GM12878 (cell line): ENCODE results near the gene ARF3. TPM values are rescaled to one million over a fixed set of nuclear protein-coding genes. Genes with fewer than 3 reads are reported as not detected.

Experiments used
- ATAC-seq: fragments of 200-7000 bp; cut with Tn5 transposase; 3 replicates; pipeline ENCODE4 v1.9.1; 2020; ENCODE audit warnings: mild to moderate bottlenecking, moderate library complexity
- BruUV-seq: library from RNA; stranded (reverse); fragments of 400-500 nt; replicated peaks from 2 replicates; lab custom pipeline; 2021; lab: Mats Ljungman, UMichigan
- CTCF ChIA-PET: fragments of 300-600 bp; sonication (Branson Sonifier 250); formaldehyde crosslinking; extraction: SDS; loops from one replicate; lab custom pipeline; 2021; ENCODE audit warnings: inconsistent platforms; lab: Yijun Ruan, JAX
- POLR2A ChIA-PET: fragments of 350-600 bp; formaldehyde crosslinking; extraction: SDS; loops from one replicate; lab custom pipeline; 2021; ENCODE audit warnings: inconsistent platforms; lab: Charles Lee
- RAD21 ChIA-PET: fragments of 300-600 bp; sonication (Branson Sonifier 250); formaldehyde crosslinking; loops from one replicate; lab custom pipeline; 2023; ENCODE audit warnings: antibody characterized with exemption; ENCODE audit not compliant: unreplicated experiment; lab: Charles Lee
- SMC1A ChIA-PET: fragments of 300-600 bp; sonication (Branson Sonifier 250); formaldehyde crosslinking; loops from one replicate; lab custom pipeline; 2023; ENCODE audit not compliant: unreplicated experiment, uncharacterized antibody; lab: Charles Lee
- DNase-seq: peaks from one replicate; pipeline ENCODE4 v3.0.0-alpha.2; 2011; ENCODE audit warnings: low read depth, low spot score
- FAIRE-seq: peaks from 3 replicates; lab custom pipeline; 2011; peaks lifted over from hg19 to GRCh38; lab: Jason Lieb, UNC
- H2AFZ ChIP-seq: 2 replicates; pipeline ENCODE4 v1.6.0; 2011; ENCODE audit warnings: low read depth, low read length, control low read depth; ENCODE audit not compliant: control insufficient read depth
- H3K27ac ChIP-seq: 2 replicates; pipeline ENCODE4 v1.5.1; 2011; ENCODE audit warnings: control low read depth; ENCODE audit not compliant: control insufficient read depth, insufficient read depth
- H3K27me3 ChIP-seq, 2 experiments: replicated peaks in 1 of 2; 2 replicates each; pipeline versions ENCODE4 v1.6.0 to v1.6.1; 2011; ENCODE audit warnings: low read length in 1 of 2; ENCODE audit not compliant: control insufficient read depth in 2 of 2, insufficient read depth in 2 of 2
- H3K36me3 ChIP-seq, 2 experiments: 2 replicates each; pipeline ENCODE4 v1.5.1; 2011; ENCODE audit warnings: low read length in 1 of 2; ENCODE audit not compliant: control insufficient read depth in 2 of 2, insufficient read depth in 2 of 2
- H3K4me1 ChIP-seq: 2 replicates; pipeline ENCODE4 v1.6.1; 2011; ENCODE audit warnings: mild to moderate bottlenecking, low read length, moderate library complexity, mixed read lengths; ENCODE audit not compliant: control insufficient read depth, insufficient read depth
- H3K4me2 ChIP-seq: 2 replicates; pipeline ENCODE4 v1.6.0; 2011; ENCODE audit warnings: control low read depth; ENCODE audit not compliant: control insufficient read depth, insufficient read depth
- H3K4me3 ChIP-seq: fragments of 200-600 bp; sonication (generic); 2 replicates; pipeline ENCODE4 v1.5.1; 2016
- H3K79me2 ChIP-seq: 2 replicates; pipeline ENCODE4 v1.6.0; 2011; ENCODE audit warnings: low read length; ENCODE audit not compliant: control insufficient read depth, insufficient read depth
- H3K9ac ChIP-seq: 2 replicates; pipeline ENCODE4 v1.8.0; 2011; ENCODE audit warnings: low read length, control low read depth, mixed read lengths; ENCODE audit not compliant: control insufficient read depth, insufficient read depth
- H3K9me3 ChIP-seq: replicated peaks from 3 replicates; pipeline ENCODE4 v1.5.1; 2011; ENCODE audit warnings: mild to moderate bottlenecking, low read length; ENCODE audit not compliant: control insufficient read depth, insufficient read depth
- H4K20me1 ChIP-seq: 2 replicates; pipeline ENCODE4 v1.6.0; 2011; ENCODE audit not compliant: control insufficient read depth, insufficient read depth
- EED ChIP-seq: sonication (generic); IDR thresholded peaks from 2 replicates; pipeline ENCODE4 v1.6.1; 2016; ENCODE audit warnings: antibody characterized with exemption, low read depth
- TARDBP ChIP-seq: IDR thresholded peaks from 2 replicates; pipeline ENCODE4 v1.6.1; 2016; ENCODE audit warnings: borderline replicate concordance
- WGBS: methylation state at CpG from one replicate; pipeline ENCODE4 v1.1.6; 2016; ENCODE audit warnings: low lambda C conversion rate; ENCODE audit not compliant: insufficient replicate concordance, insufficient coverage; ENCODE audit errors: missing lambda C conversion rate; 5-methylcytosine and 5-hydroxymethylcytosine counted together
- in situ Hi-C: fragments of 300-500 bp; cut with MboI; formaldehyde crosslinking; loops from 9 replicates; pipeline ENCODE4 v1.14.3; 2018; ENCODE audit warnings: mixed read lengths
- intact Hi-C: fragments of 100-400 bp; cut with micrococcal nuclease; formaldehyde crosslinking; loops from one replicate; pipeline ENCODE4 v1.14.2; 2022; ENCODE audit not compliant: unreplicated experiment
- polyA plus RNA-seq, 11 experiments: library from polyadenylated mRNA; depleted of rRNA in 4 of 11; unstranded in 6 of 11; stranded (reverse) in 5 of 11; fragments of >200 nt; fragmentation: Nextera tagmentation in 4 of 11; fragmentation: Illumina TruSeq in 1 of 11; extraction: Ambion mirVana in 4 of 11; extraction: Trizol in 1 of 11; gene quantifications; 1 replicate in 1 of 11; 2 replicates in 10 of 11; pipeline versions ENCODE4 v1.2.1 to v1.2.3, GENCODE V29; 2011 to 2016; ENCODE audit warnings: inconsistent platforms in 2 of 11, missing spikeins in 2 of 11, low read depth in 1 of 11
- total RNA-seq, 4 experiments: library from RNA; depleted of rRNA in 3 of 4; stranded (reverse); fragments of >200 nt in 3 of 4; fragmentation: Illumina TruSeq in 1 of 4; extraction: Trizol in 1 of 4; gene quantifications; 2 replicates each; pipeline versions ENCODE4 v1.2.1 to v1.2.3, GENCODE V29; 2013 to 2021
- TF ChIP-seq, protein P1 (sequence below): IDR thresholded peaks from 2 replicates; pipeline ENCODE4 v1.6.1; 2011; ENCODE audit warnings: mild to moderate bottlenecking, low read depth, low read length, moderate library complexity; ENCODE audit not compliant: insufficient replicate concordance

ARF3 gene
- total and polyA plus RNA-seq, 10 of the 15 experiments (the other 5 are each of a cell fraction or from before 2014, with no cell fraction given): 8.7 to 263 (median 74.4) TPM

DNA sequence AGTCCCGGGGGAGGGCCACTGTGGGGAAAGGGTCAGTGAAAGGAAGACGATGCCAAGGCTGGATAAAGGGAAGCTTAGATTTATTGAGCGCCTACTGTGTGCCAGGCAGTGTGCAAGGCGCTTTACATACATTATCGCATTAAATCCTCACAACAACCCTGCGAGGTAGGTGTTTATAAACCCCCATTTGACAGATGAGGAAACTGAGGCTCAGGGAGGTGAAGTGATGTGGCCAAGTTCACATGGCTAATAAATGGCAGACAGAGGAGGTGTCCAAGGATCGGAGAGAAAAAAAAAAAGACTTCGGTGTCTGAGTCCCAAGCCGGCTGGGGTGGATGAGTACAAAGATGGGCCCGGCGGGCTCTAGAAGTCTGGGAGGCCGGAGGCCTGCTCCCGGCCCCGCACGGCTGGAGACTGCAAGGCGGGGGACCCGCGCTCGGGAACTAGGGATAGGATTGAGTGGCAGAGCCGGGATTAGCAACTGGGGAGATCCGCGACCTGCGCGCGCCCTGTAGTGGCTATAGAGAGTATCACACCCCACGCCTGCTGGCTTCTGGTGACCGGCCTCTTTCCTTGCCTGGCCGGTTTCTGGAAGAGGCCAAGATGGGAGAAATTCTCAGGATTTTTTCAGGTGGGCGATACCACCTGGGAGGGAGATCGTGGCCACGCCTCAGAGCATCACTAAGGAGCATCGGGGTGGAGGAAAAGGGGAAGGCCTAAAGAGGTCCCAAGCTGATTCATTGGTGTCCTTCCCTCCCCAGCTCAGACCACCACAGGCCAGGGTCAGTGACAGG is 38.0 kb upstream of the ARF3 start (continued):
- TF ChIP-seq, protein P1, sequence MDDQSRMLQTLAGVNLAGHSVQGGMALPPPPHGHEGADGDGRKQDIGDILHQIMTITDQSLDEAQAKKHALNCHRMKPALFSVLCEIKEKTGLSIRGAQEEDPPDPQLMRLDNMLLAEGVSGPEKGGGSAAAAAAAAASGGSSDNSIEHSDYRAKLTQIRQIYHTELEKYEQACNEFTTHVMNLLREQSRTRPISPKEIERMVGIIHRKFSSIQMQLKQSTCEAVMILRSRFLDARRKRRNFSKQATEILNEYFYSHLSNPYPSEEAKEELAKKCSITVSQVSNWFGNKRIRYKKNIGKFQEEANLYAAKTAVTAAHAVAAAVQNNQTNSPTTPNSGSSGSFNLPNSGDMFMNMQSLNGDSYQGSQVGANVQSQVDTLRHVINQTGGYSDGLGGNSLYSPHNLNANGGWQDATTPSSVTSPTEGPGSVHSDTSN: peak; percentile 23
- TF ChIP-seq EED: peak; percentile 31; the same call in 1 of the 2 replicates

DNA sequence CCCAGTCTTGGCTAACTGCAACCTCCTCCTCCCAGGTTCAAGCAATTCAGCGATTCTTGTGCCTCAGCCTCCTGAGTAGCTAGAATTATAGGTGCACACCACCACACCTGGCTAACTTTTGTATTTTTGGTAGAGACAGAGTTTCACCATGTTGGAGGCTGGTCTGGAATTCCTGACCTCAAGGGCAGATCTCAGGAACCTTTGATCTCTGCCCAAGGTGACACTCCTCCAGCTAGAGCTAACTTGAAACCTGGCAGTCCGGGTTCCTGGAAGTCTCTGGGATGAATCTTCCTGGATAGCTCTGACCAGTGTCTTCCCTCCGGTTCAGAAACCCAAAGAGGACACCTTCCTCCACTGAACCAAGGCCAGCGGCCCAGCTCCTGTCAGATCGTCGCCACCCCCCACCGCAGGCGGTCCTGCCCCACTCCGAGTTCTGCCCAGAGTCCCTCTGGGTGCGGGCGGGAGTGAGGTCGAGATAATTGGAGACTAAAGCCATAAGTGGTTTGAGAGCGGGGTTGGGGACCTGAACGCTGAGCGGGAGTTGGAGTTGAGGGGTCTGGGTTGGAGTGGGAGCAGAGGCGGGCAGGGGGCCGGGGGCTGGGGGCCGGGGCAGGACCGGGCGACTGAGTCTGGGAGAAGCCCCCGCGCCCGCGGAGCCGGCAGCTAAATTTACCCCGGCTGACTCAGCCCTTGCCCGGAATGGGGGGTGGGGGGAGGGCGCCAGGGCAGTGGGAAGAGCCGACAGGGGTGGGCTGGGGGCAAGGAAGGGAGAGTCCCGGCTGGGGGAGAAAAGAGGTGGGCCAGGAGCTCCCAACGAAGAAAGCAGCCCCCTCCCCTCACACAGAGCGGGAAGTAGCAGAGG is 37.2 kb upstream of the ARF3 start:
- TF ChIP-seq TARDBP: no peak
- no TSS peak for BruUV-seq
- WGBS: 49% methylated on average over 15 of the region's 32 CpGs
- RAD21 ChIA-PET: interaction anchor here (0.5 to 5.0 kb wide), 7 partner anchors 11 to 142 kb away, joined by 3 to 43 read pairs (median 4); partner anchors contain the start of genes DDX23 and FKBP11
- ATAC-seq (no peak), DNase-seq (no peak), FAIRE-seq (no peak)
- Histone ChIP-seq H3K36me3 (no peaks in the 10 kb centered on the region), H3K4me3 (no peak overlapping the region), H3K9me3 (no peaks in the 10 kb centered on the region), H3K27ac (no peak overlapping the region), H4K20me1 (peaks cover 3% of the 10 kb centered on the region; the same call in 1 of the 2 replicates), H3K79me2 (no peaks in the 10 kb centered on the region; the same call in 1 of the 2 replicates), H3K27me3 (no peaks in the 10 kb centered on the region; a peak in 1 of 4 replicates), H3K9ac (no peak overlapping the region), H3K4me2 (no peak overlapping the region), H3K4me1 (peaks cover 21% of the 10 kb centered on the region), H2AFZ (no peak overlapping the region)
- intact Hi-C loops: loop anchor here (1.0 to 5.0 kb wide), 3 partner anchors 92 to 141 kb away; partner anchors contain the start of gene DHH
- SMC1A ChIA-PET: interaction anchor here (0.9 kb wide), 1 partner anchor 49 kb away, joined by 3 read pairs; no protein-coding TSS in a partner anchor
- in situ Hi-C loops: no loop called here
- POLR2A ChIA-PET: interaction anchor here (1.1 kb wide), 1 partner anchor 73 kb away, joined by 3 read pairs; no protein-coding TSS in a partner anchor
- CTCF ChIA-PET: interaction anchor here (0.5 to 14.1 kb wide), 13 partner anchors 14 to 241 kb away, joined by 3 to 172 read pairs (median 5); partner anchors contain the start of genes DDX23, DHH, PRKAG1 and WNT1
